Epithelial cell of prostate (primary cell): Measurements from ENCODE around the gene CORO7.
"Not testable (repeated sequence)": the region's sequence is repeated elsewhere in the genome, so short reads cannot be mapped to it uniquely, and the experiment has no call there.

Source experiments
- DNase-seq: peaks from one replicate; pipeline ENCODE4 v3.0.0-alpha.2; 2011; ENCODE audit warnings: low read depth, low spot score
- H3K27ac ChIP-seq: fragments of 450-650 bp; 2 replicates; pipeline ENCODE4 v1.5.1; 2017; ENCODE audit warnings: mild to moderate bottlenecking

The CORO7 gene

DNA sequence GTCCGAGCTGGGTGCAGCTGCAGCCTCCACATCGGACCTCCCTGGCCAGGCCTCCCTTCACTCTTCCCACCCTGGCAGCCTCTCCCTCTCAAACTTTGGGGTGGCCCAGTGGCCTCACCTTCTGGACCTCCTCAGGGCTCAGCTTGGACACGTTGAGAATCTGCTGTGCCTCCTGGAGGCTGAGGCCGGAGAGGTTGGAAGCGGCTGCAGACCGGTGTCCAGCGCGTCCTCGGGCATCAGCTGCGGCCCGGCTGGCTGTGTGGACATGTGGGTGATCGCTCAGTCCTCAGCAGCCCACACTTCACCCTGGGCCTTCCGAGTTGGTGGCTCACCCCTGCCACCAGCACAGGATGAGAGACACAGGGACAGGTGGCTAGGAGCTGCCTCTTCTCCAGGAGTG, 75.1 kb downstream of the CORO7 start:
- H3K27ac ChIP-seq, result no peak overlapping the region
- DNase-seq, result no peak

DNA sequence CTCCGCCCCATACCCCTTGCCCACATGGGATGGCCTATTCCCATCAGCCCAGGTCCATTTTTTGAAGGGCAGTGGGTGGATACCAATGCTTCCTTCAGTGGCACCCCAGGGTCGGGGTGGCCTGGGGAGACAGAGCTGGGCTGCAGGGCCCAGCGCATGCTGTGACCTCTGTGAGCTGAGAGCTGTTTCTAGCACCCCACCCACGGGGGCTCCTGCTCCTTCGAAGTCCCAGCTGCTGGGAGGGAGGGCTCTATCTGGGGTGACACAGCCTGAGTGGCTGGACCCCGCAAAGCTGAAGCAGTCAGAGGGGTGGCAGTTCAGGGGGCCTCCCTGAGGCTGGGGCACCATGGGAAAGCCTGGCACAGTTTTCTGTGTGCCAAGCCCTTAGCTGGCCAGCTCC, 76.0 kb downstream of the CORO7 start:
- no peak overlapping the region for H3K27ac ChIP-seq
- no peak for DNase-seq

DNA sequence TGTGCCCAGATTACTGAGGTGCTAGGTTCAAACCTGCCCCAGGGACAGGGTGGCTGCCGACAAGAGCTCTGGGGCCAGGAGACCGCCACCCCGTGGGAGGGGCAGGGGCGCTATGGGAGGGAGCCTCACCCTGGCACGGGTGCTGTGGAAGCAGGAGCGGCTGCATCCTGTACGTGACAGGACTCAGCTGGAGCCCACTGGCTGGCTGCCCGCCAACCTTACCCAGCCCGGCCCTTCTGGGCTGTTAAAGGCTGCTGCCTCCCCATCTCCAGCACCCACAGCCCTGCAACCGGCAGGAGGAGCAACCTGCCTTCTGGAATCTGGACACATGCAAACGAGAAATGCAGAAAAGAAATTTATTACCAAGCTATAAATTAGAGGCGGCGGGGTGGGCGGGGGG, 76.5 kb downstream of the CORO7 start:
- H3K27ac ChIP-seq, result no peak overlapping the region
- DNase-seq, result no peak

DNA sequence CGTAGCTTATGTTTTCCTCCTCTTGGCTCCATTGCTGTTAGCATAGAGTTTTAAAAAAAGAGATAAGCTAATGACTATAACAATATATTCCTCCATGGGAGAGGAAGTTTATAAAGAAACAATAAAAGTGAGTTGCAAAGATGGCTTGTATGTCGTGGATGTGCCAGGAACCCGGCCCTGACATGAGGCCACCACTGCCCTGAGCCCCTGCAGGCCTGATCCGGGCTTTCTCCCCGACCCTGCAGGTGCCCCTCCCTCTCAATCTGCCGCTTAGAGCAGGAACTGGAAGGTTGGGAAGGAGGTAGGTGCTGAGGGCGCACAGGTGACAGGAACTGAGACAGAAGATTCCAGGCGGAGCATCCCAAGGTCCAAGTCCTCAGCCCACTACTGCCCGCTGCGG, 76.9 kb downstream of the CORO7 start:
- no peak overlapping the region for H3K27ac ChIP-seq
- no peak for DNase-seq

DNA sequence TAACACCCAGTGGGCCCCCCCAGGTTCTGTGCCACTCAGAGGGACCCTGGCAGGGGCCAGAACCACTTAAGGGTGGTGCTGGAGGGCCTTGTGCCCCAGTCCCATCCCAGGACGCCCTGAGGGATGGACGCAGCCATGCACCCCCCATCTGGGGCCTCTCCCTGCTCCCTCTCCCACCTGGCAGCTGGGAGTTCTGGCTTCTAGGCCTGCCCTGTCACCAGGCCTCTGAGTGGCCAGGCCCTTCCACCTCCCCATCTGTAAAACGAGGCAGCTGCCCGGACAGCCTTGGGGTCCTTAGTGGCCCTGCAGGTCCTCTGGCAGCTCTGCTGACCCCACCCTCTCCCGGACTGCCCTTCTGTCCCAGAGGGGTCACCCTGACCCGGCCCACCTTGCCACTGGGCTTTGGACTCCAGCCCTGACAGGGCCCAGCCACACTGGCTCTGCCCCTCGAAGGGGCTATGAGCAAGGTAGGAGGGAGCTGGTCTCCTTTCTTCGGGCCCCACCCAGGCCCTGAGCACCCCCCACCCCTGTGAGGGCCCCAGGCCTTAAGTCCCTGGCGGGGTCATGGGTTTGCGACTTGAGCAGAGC, 77.6 kb downstream of the CORO7 start:
- H3K27ac ChIP-seq, result no peak overlapping the region

DNA sequence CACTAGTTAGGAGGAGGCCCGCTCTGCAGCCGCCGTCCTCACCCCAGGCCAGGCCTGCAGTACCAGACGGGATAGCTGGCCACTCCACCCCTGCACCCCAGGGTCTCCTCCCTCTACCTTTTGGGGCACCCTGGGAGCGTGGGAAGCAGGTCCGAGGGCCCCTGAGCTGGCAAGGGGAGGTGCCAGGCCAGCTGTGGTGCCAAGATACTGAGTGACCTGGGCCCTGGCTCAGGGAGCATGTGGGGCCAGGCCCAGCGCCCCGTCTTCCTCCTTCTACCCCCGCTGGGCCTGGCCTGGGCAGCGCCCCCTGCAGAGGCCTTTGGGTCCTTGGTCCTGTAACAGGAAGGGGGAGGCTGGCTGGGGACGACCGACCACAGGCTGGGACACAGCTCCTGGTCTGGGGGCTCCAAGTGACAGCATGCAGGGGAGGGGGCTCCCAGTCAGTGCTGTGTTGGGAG, 78.2 kb downstream of the CORO7 start:
- DNase-seq, result no peak
- no peak overlapping the region for H3K27ac ChIP-seq

More for the DNA sequence above, 77.6 kb downstream of the CORO7 start:
- no peak for DNase-seq

DNA sequence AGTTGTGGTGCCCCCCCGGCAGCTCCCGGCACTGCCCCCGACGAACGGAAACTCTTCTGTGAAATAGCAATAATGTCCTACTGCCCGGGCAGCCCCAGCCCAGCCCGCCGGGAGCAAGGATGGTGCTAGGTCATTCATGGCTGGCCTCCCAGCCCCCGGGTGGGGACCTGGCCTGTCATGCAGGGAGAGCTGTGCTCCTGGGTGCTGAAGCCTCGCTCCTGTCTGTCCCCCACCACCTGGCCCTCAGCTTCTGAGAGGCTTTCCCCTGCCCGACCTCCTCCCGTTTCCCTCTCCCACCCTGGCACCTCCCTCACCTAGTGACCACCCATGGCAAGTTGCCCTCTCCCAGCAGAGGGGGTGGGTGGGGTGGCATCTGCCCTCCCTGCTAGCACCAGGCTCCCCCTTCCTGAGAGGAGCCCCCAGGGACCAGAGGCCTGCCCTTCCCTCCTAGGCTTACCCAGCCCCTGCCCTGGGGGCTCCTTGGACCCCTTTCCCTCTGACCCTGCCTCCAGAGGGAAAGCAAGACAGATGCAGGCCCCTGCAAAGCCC, 78.8 kb downstream of the CORO7 start:
- no peak for DNase-seq
- H3K27ac ChIP-seq, result no peak overlapping the region

DNA sequence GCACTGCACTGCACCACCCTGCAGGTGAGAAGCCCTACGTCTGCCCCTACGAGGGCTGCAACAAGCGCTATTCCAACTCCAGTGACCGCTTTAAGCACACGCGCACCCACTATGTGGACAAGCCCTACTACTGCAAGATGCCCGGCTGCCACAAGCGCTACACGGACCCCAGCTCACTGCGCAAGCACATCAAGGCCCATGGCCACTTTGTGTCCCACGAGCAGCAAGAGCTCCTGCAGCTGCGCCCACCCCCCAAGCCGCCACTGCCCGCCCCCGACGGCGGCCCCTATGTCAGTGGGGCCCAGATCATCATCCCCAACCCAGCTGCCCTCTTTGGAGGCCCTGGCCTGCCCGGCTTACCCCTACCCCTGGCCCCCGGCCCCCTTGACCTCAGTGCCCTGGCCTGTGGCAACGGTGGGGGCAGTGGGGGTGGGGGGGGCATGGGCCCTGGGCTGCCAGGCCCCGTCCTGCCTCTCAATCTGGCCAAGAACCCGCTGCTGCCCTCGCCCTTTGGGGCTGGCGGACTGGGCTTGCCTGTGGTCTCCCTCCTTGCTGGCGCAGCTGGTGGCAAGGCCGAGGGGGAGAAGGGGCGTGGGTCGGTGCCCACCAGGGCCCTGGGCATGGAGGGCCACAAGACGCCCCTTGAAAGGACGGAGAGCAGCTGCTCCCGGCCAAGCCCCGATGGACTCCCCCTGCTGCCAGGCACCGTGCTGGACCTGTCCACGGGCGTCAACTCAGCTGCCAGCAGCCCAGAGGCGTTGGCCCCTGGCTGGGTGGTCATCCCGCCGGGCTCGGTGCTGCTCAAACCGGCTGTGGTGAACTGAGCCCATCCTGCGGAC, 79.5 kb downstream of the CORO7 start:
- H3K27ac ChIP-seq, result no peak overlapping the region
- DNase-seq, result no peak

DNA sequence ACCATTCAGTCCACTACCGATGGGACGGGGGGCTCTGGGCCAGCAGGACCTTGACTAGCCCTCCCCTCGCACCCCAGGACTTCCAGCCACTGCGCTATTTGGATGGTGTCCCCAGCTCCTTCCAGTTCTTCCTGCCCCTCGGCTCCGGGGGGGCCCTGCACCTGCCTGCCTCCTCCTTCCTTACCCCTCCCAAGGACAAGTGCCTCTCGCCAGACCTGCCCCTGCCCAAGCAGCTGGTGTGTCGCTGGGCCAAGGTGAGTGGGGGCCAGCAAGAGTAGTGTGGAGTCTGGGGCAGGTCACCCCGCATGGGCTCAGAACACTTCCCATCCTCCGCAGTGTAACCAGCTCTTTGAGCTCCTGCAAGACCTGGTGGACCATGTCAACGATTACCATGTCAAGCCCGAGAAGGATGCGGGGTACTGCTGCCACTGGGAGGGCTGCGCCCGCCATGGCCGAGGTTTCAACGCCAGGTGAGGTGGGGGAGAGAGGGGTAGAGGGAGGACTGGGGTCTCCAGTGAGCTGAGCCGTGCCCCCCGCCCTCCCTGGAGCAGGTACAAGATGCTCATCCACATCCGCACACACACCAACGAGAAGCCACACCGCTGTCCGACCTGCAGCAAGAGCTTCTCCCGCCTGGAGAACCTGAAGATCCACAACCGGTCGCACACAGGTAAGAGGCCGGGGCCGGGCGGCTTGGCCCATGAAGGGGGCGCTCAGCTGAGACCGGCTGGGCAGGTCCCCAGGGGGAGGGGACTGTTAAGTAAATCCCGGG, 81.5 kb downstream of the CORO7 start:
- DNase-seq, result no peak
- H3K27ac ChIP-seq, result no peak overlapping the region

DNA sequence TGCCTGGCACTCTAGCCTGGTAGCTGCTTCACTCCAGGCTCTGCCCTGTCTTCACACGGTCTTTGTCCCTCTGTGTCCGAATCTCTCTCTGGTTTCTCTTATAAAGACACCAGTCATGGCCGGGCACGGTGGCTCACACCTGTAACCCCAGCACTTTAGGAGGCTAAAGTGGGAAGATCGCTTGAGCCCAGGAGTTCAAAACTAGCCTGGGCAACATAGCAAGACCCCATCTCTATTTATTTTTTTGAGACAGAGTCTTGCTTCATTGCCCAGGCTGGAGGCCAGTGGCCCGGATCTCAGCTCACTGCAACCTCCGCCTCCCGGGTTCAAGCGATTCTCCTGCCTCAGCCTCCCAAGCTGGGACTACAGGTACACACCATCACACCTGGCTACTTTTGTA, 82.7 kb downstream of the CORO7 start:
- DNase-seq, H3K27ac ChIP-seq: not testable (repeated sequence)

DNA sequence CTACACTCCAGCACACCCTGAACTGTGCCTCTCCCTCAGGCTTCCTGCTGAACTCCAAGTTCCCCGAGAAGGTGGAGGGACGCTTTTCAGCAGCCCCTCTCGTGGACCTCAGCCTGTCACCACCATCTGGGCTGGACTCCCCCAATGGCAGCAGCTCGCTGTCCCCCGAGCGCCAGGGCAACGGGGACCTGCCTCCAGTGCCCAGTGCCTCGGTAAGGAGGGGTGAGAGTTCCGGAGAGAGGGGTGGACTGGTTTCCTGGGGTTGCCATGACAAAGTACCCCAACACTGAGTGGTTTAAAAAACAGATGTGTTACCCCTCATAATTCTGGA, 83.1 kb downstream of the CORO7 start:
- H3K27ac ChIP-seq, result no peak overlapping the region
- no peak for DNase-seq

DNA sequence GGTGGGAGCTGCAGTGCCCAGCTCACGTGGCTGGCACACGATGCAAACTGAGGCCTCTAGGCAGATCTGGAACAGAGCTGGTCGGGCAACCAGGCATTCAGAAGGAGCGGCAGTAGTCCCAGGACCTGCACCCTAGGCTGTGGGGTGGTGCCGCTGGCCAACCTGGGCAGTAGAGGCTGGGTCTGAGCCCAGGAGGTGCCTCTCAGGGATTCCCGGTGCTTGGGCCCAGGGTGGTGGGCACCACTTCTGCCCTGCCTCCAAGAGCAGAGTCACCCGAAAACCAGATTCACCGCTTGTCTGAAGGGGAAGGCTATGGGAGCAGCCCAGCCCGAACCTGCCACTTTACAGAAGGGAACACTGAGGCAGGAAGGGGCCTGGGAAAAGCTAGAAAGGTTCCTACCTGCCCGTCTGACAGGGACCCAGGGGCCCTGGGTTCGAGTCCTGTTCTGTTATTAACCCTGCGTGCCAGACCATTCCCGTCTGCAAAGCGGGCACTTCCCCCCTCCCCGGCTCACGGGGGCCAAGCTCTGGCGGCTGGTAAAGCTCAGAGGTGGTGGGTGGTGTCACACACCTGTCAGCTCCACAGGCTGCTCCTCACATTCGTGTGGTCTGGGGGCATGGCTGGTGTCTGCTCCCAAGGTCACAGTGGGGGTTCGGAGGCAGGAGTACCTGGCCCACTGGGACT, 83.6 kb downstream of the CORO7 start:
- H3K27ac ChIP-seq, result no peak overlapping the region
- no peak for DNase-seq

DNA sequence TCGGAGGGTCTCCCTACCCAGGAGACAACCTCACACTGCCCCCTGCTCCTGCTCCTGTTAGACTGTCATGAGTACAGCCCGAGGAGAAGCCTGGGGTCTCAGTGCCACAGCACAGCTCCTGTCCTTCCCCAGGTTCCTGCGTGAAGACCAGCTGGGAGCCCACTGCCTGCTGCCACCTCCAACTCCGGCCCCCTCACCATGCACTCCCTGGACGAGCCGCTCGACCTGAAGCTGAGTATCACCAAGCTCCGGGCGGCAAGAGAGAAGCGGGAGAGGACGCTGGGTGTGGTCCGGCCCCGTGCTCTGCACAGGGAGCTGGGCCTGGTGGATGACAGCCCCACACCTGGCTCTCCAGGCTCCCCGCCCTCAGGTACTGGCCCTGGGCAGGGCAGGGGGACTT, 84.3 kb downstream of the CORO7 start:
- no peak for DNase-seq
- H3K27ac ChIP-seq, result no peak overlapping the region

DNA sequence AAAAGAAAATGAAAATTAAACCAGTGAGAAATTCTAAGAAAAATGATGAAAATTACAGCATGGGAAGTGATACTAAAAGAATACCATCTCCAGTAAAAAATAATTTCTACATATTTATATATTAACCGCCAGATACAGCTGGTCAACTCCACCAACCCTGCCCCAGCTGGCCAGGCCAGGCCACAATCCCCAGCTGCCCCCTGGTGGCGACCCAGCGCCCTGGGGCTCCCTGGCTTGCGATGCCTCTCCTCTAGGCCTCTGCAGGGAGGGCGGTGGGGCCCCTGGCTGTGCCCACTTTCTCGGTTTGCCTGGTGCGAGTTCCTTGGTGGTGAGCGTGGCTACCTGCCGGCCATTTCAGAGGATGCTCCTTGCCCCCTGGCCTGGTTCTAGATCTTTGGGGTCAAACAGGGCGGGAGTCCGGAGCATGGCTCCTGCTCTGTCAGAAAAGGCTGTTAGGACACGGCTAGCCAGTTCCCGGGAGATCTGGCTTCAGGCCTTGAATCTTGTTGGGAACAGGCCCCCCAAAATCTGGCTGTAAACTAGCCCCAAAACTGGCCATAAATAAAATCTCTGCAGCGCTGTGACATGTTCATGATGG, 86.0 kb downstream of the CORO7 start:
- no peak for DNase-seq
- H3K27ac ChIP-seq, result no peak overlapping the region

DNA sequence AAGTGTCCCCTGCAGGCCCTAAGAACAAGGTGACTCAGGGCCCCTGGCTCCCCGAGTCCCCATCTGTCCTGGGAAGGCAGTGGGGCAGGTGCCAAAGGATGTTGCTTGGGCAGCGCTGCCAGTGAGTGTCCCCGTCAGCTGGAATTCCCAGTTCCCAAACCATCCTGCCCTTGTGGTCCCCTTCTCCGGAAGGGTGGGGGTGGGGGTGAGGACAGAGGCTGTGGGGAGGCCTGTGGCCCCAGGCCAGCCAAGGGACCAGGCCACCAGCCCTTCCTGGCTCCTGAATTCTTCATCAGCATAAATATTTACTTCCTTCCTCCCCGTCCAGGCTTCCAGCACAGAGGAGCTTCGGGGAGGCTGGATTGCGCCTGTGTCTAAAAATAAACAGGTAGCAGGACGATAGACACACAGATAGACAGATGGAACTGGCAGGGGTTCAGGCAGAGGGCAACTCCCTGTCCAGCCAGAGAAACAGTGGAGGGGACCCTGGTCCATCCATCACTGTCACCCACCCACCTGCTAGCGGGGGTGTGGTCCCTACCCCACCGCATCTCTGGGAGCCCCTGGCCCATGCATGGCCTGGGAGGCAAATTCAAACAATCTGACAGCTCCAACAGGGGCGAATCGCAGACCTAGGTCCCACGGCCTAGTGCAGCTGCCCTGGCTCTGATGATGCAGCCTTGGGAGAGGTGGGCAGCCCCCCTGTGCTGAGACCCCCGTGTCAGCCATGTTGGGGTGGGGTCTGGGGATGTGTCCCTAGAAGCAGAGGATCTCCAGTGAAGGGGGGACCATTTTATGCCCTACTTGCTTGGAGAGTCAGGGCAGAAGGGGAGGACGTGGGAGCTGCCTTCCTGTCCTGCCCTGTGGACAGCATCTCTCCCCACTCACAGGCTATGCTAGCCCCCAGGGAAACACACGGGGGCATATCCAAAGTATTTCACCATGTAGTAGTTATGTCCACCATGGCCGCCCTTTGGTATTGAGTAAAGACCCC, 87.3 kb downstream of the CORO7 start:
- H3K27ac ChIP-seq, result no peak overlapping the region
- no peak for DNase-seq

DNA sequence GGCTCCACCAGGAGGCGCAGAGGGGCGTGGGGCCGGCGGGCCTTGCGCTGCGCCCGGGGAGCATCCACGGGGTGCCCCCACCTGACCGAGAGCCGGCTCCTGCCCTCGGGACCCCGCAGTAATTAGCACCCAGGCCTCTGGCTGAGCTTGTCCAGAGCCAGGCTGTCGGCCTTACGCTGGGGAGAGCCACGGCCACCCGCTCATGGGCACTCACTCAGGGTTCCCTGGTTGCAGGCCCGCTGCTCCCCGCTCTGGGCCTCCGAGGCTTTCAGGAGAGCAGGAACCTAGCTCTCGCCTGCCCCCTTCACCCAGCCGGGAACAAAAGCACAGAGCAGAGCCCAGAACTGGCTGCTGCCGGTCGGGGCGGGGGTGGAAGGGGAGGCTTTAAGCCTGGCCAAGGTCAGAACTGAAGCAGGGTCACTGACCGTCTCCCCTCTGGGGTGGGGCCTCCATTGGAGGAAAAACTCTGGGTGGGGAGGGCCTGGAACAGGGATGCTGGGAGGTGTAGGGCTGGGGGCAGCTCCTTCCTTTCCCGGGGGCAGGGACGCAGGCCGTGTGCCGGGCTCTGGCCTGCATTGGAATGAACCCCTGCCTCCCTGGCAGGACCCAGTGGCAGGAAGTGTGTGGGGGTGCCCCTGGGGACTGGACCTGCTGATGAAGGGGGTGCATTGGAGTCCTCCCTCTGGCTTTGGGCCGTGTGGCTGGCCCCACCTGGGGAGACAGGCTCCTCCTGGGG, 88.2 kb downstream of the CORO7 start:
- H3K27ac ChIP-seq, result no peak overlapping the region
- no peak for DNase-seq

DNA sequence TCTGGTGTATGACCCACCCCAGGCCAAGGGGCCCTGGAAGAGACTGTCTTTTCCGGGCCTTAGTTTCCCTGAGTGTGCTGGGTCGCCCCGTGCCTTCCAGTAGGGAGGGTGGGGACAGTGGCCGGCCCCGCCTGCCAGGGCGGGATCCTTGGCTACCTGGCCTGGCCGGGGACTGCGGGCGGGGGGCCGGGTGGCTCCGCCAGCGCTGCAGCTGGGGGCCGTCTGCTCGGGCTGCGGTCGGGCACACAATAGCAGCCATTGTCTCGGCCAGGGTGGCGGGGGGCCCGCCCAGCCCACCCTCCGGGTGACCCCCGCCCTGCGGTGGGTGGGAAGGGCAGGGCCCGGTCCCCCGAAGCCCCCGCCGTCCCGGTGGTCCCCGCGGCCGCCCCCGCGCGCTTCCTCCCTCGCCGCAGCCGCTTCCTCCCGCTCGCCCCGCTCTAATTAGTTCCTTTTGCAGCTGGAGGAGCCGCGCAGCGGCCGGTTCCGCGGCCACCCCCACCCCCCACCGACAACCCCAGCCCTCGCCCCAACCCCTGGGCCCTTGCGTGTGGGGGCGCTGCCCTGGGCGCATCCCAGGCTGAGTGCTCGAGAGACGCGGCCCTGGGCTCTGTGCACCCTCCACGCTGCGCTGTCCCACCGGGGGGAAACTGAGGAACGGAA, 88.9 kb downstream of the CORO7 start:
- no peak overlapping the region for H3K27ac ChIP-seq
- DNase-seq, result no peak

DNA sequence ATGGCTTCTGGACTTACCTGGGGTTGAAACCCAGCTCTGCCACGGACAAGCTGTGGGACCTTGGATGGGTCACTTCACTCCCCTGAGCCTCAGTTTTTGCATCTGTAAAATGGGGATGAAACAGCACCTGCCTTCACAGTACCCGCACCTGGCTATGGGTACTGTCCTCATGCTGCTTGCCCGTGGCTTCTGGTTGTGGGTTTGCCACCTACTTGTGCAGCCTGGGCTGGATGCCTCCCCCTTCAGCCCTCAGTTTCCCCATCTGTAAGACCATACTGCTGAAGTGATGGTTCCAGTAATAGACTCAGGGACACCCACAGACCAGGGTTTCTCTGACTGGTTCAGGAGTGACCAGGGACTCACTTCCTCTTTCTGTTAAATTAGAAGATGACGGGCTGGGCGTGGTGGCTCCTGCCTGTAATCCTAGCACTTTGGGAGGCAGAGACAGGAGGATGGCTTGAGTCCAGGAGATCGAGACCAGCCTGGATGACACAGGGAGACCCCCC, 91.1 kb downstream of the CORO7 start:
- H3K27ac ChIP-seq, result no peak overlapping the region
- no peak for DNase-seq
